Muscle of arm (tissue), 12 donors: ENCODE measurements around the gene FXYD3. TPM values are rescaled to one million over a fixed set of nuclear protein-coding genes. Genes with fewer than 3 reads are reported as not detected.
"Not testable (repeated sequence)": the region's sequence is repeated elsewhere in the genome, so short reads cannot be mapped to it uniquely, and the experiment has no call there.

ENCODE experiments used
- DNase-seq: peaks from one replicate; pipeline ENCODE4 v3.0.0-alpha.2; 2013
- polyA plus RNA-seq, 12 donors: library from polyadenylated mRNA; unstranded; fragments of 120-200 nt; gene quantifications; one replicate each; pipeline ENCODE4 v1.2.1, GENCODE V29; 2013; ENCODE audit not compliant: insufficient read length in 12 of 12

FXYD3 gene
- polyA plus RNA-seq, 12 donors: 0.26 to 316 (median 1.2) TPM; not detected in 2

DNA sequence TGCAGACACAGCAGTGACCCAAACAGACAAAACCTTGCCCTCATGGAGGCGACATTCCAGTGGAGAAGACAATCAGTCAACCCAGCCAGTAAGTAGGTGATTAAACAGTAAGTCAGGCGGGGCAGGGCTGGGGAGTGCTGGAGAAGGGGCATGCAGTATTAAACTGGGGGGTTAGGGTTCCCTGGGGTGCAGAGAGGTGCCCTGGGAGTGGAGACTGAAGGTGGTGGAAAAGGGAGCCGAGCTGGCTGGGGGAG lies 31.2 kb upstream of the FXYD3 start:
- no peak for DNase-seq

DNA sequence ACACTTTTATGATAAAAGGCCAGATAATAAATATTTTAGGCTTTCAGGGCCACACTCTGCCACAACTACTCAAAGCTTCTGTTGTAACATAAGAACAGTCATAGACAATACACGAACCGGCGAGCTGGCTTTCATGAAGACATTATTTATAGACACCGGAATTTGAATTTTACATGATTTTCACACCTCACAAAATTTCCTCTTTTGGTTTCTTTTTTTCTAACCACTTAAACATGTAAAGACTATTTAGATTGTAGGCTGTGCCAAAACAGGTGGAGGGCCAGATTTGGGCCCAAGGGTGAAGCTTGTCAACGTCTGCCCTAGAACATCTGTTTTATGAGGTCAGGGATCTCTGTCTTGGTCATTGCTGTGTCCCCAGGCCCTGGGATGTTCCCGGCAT lies 29.7 kb upstream of the FXYD3 start:
- no peak for DNase-seq

GRCh38 chr19:35086455-35086854 lies 29.2 kb upstream of the FXYD3 start:
- DNase-seq: no peak

GRCh38 chr19:35087393-35087792 lies 28.2 kb upstream of the FXYD3 start:
- DNase-seq: no peak

GRCh38 chr19:35088131-35088913 lies 27.3 kb upstream of the FXYD3 start:
- no peak for DNase-seq

DNA sequence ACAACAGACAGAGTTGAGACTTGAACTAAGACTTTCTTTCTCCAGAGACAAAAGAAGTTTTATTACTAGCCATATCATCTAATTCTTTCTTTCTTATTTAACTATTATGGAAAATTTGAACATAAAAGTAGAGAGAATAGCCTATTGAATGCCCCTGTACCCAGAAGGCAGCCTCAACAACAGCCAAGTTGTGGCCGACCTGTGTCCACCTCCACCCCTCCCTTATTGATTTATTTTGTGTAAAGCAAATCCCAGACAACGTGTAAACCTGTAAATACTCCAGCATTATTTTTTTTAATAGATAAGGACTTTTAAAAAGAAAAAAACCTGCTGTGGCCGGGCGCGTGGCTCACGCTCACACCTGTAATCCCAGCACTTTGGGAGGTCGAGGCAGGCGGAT lies 26.1 kb upstream of the FXYD3 start:
- no peak for DNase-seq

DNA sequence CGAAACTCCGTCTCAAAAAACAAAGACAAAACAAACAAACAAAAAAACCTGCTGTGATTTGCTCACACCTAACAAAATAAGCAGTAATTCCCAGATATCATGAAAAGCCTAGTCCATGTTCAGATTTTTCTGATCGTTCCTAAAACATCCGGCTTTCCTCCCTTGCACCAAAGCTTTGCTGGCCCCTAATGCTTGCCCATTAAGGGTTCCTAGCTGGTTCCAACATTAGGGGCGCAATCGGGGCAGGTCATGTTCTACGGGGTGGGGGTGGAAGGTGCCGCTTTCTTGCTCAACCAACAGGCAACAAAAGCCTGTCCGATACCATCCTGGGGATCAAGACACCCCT lies 25.5 kb upstream of the FXYD3 start:
- DNase-seq: no peak

- peak; percentile 57 for DNase-seq
These were observed 25.0 kb upstream of the FXYD3 start for GRCh38 chr19:35090506-35091214.

DNA sequence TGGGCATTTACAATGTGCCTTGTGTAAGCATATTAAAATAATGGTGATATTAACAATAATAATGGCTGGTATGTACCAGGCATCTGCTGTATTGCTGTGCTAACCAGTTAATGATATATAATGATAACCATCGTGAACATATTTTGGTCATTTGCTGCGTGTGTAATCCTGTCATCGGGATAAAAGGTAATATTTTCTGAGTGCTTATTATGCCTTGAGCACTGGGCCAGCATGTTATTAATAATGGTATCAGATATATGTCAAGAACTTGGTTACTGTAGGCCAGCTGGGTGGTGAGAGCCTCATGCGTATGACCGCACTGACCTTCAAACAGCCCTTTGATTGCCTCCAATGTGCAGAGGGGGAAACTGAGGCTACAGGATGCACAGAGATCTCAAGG lies 22.2 kb upstream of the FXYD3 start:
- no peak for DNase-seq

DNA sequence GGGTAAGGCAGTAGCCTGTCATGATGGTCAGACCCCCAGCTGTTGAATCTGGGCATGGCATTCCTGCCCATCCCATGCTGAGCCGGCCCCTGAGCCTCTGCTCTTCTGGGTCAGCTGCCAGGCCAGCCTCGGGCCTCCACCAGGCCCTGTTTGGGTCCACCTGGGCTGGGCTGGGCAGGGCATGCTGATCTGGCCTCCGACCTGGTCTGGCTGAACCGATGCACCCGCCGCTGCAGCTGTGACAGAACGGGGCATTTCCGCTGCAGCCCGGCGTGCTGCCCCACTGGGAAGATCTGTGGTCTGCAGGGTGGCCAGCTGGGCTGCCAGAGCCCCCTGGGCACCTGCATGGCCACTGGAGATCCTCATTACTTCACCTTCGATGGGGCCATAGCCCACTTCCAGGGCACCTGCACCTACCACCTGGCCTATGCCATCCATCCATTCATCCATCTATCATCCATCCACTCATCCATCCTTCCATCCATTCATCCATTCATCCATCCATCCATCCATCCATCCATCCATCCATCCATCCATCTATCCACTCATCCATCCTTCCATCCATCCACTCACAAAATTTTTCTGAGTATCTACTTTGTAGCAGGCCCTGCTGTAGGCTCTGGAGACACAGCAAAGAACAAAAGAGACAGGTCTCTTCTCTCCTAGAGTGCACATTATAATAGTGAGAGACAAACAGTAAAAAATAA lies 21.5 kb upstream of the FXYD3 start:
- no peak for DNase-seq

GRCh38 chr19:35094656-35095055 lies 21.0 kb upstream of the FXYD3 start:
- DNase-seq: no peak

DNA sequence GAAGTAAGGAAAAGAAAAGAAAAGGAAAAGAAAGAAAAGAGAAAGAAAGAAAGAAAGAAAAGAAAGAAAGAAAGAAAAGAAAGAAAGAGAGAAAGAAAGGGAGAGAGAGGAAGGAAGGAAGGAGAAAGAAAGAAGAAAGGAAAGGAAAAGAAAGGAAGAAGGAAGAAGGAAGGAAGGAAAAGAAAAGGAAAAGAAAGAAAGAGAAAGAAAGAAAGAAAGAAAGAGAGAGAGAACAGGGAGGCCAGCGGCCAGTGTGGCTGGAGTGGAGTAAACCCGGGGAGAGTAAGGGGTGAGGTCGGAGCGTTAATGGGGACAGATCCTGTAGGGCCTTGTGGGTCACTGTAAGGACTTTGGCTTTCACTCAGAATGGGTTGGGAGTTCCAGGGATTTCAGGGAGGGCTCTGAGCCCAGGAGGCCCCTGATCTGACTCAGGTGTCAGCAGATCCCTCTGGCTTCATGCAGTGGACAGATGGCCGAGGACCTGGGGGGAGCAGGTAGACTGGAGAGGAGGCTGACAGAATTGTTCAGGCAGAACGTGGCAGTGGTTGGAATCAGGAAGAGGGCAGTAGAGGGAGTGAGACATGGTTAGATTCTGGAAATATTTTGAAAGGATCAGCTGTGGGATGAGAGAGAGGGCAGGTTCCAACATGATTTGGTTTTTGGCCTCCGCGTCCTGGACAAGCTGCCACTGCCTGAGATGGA lies 19.8 kb upstream of the FXYD3 start:
- DNase-seq: no peak

- no peak for DNase-seq
These were observed 17.1 kb upstream of the FXYD3 start for GRCh38 chr19:35098413-35099049.

GRCh38 chr19:35099155-35099896 lies 16.3 kb upstream of the FXYD3 start:
- no peak for DNase-seq

DNA sequence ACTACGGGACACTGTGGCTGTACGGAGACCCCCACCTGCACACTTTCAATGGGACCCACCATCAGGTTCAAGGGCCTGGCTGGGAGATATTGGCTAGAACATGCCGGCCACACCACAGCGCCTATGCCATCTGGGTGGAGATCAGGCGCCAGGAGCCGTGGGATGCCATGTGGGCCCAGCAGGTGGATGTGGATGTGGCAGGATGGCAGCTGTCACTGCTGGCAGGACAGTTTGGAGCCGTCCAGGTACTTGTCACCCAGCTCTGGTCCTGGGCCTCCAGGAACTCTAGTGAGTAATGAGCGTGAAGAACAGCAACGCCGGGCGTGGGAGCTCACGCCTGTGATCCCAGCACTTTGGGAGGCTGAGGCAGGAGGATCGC lies 15.7 kb upstream of the FXYD3 start:
- DNase-seq: no peak

DNA sequence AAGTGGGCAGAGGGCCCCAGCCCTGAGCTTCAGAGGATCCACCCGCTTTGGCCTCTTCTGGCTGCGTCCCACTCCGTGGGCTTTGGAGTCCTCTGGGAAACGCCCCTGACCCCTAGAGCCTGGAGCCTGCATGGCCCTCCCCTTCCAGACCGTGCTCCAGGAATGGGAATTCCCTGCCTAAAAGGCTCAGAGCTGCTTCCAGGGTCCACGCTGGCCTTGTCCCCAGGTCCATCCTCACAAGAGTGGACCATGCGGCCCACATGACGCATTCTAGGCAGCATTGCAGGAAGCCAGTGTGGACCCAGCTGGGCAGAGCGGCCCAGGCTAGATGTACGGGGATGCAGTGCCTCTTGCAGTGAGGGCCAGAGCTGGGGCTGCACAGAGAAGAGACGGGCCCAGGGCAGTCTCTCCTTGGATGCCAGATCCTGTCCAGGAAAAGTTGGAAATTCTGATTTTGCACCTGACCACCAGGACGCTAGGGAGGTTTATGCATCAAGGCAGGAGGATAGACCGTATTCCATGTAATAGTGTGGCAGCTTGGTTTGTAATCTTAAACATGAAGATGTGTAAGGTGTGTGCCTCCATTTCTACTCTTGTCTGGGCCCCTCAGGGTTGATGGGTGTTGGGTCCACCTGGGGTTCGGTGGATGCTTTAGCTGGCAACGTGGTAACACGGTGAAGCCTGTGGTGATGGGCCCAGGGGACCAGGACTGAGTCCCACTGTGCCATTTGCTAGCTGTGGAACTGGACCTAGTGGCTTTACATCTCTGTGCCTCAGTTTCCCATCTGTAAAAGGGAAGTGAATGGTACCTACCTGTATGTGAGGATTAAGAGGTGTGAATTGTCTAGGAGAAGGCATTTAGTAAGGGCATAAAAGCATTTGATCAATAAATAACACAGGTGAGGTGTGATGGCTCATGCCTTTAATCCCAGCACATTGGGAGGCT lies 14.8 kb upstream of the FXYD3 start:
- DNase-seq: no peak

GRCh38 chr19:35101949-35102348 lies 13.7 kb upstream of the FXYD3 start:
- not testable (repeated sequence) for DNase-seq

DNA sequence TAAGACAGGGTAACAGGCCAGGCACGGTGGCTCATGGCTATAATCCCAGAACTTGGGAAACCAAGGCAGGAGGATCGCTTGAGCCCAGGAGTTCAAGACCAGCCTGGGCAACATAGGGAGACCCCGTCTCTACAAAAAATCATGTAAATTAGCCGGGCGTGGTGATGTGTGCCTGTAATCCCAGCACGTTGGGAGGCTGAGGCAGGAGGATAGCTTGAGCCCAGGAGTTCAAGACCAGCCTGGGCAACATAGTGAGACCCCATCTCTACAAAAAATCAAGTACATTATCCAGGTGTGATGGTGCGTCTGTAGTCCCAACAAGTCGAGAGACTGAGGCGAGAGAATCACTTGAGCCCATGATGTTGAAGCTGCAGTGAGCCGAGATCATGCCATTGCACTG lies 12.0 kb upstream of the FXYD3 start:
- not testable (repeated sequence) for DNase-seq

DNA sequence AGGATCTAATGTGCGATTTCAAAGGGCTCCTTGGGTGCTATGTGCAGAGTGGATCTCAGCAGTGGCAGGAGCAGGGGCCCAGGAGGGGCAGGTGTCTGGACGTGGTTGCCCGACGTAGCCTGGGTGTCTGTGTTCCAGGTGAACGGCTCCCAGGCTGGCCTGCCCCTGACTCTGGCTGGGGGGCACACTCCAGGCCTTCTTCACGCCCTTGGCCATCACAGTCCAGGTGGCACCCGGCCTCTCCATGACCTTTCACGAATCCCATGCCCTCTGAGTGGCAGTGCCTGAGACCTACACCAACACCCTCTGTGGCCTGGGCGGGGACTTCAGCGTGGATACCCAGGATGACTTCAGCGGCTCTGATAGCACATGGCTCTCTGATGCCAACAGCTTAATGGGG lies 11.3 kb upstream of the FXYD3 start:
- no peak for DNase-seq

- no peak for DNase-seq
These were observed 10.6 kb upstream of the FXYD3 start for GRCh38 chr19:35105047-35105410.
